Measurements from ENCODE around the gene LMCD1.

Gene LMCD1

DNA sequence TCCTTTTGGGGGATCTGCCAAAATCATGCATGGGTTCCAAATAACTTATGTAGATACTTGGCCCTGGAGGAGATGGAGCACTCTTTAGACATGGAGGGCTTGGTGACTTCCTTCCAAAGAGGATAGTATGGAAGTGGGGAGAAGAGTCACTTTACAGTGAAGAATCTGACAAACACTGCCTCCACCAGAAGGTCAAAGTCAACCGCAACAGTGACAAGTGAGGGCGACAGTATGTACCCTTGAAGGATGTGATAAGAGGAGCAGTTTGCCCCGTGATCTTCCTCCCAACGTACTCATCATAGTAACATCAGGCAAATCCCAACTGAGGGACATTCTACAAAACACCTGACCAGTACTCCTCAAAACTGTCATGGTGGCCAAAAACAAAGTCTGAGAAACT, 62.0 kb downstream of the LMCD1 start:
- no peak overlapping the region for H3K4me3 ChIP-seq (ENCODE audit: control insufficient read depth, low read depth, low read length)

DNA sequence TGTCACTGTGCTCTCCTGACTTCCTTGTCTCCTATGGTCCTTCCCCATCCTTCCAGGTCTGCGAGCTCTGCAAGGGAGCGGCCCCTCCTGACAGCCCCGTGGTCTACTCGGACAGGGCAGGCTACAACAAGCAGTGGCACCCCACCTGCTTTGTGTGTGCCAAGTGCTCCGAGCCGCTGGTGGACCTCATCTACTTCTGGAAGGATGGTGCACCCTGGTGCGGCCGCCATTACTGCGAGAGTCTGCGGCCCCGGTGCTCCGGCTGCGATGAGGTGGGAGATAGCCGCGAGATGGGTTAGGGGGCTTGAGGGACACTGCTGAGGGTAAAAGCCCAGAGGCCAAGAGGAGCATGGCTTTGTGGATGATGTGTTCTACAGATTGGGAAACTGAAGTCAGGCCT, 63.8 kb downstream of the LMCD1 start:
- no peak overlapping the region for H3K4me3 ChIP-seq (ENCODE audit: control insufficient read depth, low read depth, low read length)
- TF ChIP-seq, protein P1, sequence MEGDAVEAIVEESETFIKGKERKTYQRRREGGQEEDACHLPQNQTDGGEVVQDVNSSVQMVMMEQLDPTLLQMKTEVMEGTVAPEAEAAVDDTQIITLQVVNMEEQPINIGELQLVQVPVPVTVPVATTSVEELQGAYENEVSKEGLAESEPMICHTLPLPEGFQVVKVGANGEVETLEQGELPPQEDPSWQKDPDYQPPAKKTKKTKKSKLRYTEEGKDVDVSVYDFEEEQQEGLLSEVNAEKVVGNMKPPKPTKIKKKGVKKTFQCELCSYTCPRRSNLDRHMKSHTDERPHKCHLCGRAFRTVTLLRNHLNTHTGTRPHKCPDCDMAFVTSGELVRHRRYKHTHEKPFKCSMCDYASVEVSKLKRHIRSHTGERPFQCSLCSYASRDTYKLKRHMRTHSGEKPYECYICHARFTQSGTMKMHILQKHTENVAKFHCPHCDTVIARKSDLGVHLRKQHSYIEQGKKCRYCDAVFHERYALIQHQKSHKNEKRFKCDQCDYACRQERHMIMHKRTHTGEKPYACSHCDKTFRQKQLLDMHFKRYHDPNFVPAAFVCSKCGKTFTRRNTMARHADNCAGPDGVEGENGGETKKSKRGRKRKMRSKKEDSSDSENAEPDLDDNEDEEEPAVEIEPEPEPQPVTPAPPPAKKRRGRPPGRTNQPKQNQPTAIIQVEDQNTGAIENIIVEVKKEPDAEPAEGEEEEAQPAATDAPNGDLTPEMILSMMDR (conservative IDR thresholded peaks at IDR 0.05; ENCODE audit: control insufficient read depth, insufficient read depth, low read depth, low read length) = no peak
- DNase-seq (ENCODE audit: low read depth) = no peak

More for the DNA sequence above, 62.0 kb downstream of the LMCD1 start:
- TF ChIP-seq, protein P1 (conservative IDR thresholded peaks at IDR 0.05; ENCODE audit: control insufficient read depth, insufficient read depth, low read depth, low read length) = no peak
- DNase-seq (ENCODE audit: low read depth) = no peak

DNA sequence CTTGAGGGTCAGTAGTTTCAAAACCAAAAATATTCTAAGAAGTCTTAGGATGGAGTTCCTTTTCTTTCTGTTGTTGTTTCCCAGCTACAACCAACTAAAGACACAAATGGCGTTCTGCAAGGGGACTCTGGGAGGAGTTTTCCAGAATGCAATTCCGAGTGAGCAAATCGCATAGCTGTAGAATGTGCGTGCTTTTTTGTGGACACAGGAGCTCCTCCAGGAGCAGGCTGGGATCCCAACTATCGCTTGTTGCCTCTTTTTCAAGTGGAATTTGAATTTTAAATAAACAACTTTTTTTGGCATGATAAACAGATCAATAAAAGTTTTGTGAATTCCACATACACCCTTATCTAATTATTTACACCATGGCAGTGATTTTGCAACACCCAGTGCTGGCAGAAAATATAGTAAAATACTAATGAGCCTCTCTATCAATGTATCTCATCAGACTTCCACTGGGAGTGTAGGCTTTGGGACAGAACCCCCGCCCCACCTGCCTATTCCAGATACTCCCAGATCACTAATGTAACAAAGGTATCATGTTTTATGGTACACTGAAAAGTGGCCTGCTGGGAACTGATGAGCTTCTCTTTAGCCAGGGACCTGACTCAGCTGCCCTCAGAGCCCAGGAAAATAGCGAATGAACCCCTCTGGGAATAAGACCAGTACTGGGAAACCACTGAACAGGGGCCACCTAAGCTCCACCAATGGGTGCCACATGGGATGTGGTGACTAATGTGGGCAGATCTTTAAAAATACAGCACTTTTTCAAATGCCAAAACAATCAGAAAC, 66.4 kb downstream of the LMCD1 start:
- DNase-seq (ENCODE audit: low read depth) = peak; percentile 56
- no peak overlapping the region for H3K4me3 ChIP-seq (ENCODE audit: control insufficient read depth, low read depth, low read length)
- TF ChIP-seq, protein P1 (conservative IDR thresholded peaks at IDR 0.05; ENCODE audit: control insufficient read depth, insufficient read depth, low read depth, low read length) = no peak

DNA sequence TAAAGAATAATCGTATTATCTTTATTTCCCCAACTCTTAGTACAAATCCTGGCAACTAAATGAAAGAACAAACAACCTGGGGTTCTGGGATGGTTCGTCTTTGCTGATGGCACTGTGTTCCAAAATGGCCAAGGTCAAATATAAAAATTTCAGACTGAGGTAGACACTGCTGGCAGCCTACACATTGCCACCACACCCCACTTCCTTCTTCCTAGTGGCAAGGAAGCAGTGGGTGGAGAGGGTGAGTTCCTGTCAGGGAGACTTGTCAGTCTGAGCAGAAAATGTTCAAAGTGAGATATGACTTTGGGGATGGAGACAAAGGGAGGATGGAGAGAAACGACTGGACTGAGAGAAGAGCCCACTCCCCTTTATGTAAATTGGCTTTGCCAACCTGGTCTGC, 69.6 kb downstream of the LMCD1 start:
- DNase-seq (ENCODE audit: low read depth) = no peak
- TF ChIP-seq, protein P1 (conservative IDR thresholded peaks at IDR 0.05; ENCODE audit: control insufficient read depth, insufficient read depth, low read depth, low read length) = no peak
- no peak overlapping the region for H3K4me3 ChIP-seq (ENCODE audit: control insufficient read depth, low read depth, low read length)

DNA sequence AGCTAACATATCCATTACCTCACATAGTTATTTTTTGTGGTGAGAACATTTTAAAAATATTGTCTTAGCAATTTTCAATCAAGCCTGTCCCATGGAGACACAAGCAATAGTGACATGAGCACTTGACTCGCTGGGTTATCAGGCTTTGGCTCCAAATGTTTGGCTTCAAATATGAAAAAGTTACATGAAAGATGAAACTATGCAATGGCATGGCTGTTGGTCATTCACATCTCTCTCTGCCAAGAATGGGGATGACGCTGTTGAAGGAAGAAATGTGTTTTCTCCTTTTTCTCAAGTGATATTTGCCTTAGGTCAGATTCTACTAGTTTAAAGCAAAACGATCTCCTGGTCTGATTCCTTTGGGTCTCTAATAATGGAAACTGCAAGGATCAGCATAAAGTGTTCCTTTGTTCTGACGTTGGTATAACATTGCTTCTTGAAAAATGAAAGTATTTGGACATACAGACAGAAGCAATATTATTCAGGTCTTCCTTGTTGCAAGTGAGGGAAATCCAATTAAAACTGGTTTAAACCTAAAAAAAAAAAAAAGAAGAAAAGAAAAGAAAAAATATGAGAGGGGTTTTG, 71.8 kb downstream of the LMCD1 start:
- DNase-seq (ENCODE audit: low read depth) = peak; percentile 41
- TF ChIP-seq, protein P1 (conservative IDR thresholded peaks at IDR 0.05; ENCODE audit: control insufficient read depth, insufficient read depth, low read depth, low read length) = no peak
- no peak overlapping the region for H3K4me3 ChIP-seq (ENCODE audit: control insufficient read depth, low read depth, low read length)

DNA sequence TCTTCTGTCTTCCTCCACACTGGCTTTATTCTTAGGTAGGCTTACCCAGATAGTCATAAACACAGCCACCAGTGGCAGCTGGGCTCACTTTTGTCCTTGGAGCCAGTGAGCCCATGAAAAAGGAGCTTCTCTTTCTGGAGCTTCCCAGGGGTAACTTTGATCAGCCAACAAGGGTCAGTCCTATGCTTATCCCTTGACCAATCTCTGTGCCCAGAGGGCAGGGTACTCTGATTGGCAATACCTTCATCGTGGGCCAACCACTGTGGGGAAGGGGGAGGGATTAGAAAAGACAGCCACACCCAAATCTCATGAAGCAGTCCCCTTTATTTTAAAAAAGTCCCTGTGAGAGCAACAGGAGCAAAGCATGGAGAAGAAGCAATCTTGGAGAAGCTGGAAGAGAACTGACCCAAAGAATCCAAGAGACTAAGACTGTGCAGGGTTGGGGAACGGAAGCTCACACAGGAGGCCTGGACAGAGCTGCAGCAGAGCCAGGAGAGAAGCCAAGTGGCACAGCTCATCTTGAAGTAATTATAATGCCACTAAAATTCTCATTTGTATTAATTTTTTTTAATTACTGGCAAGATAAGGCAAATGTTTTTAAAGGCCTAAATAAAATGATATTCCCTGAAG, 72.5 kb downstream of the LMCD1 start:
- H3K4me3 ChIP-seq (ENCODE audit: control insufficient read depth, low read depth, low read length) = no peak overlapping the region
- TF ChIP-seq, protein P1 (conservative IDR thresholded peaks at IDR 0.05; ENCODE audit: control insufficient read depth, insufficient read depth, low read depth, low read length) = no peak
- no peak for DNase-seq (ENCODE audit: low read depth)
